NCI-H2196 treated with DMSO at 0.1 percent for 48 hours (cell line): Measurements from ENCODE around the gene POLR2C.

Experiments
- DNase-seq: peaks from one replicate; lab custom pipeline; 2025; ENCODE audit not compliant: unreplicated experiment; lab: John Stamatoyannopoulos, UW

POLR2C gene

GRCh38 chr16:57500578-57501111, 38.2 kb downstream of the POLR2C start:
- DNase-seq: no peak

DNA sequence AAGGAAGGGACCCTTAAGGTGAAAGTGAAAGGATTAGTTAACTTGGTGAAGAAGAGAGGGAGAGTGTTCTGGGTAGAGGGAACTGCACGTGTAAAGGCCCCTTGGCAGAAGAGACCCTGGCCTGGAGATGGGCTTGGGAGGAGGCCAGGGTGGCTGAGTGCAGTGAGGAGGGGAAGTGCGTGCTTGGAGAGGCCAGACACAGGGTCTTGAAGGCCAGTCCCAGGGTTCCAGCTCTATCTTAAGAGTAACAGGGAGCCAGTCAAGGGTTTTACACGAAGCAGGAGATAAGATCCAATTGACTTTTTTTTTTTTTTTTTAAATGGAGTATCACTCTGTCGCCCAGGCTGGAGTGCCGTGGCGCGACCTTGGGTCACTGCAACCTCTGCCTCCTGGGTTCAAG, 39.0 kb downstream of the POLR2C start:
- DNase-seq: no peak

DNA sequence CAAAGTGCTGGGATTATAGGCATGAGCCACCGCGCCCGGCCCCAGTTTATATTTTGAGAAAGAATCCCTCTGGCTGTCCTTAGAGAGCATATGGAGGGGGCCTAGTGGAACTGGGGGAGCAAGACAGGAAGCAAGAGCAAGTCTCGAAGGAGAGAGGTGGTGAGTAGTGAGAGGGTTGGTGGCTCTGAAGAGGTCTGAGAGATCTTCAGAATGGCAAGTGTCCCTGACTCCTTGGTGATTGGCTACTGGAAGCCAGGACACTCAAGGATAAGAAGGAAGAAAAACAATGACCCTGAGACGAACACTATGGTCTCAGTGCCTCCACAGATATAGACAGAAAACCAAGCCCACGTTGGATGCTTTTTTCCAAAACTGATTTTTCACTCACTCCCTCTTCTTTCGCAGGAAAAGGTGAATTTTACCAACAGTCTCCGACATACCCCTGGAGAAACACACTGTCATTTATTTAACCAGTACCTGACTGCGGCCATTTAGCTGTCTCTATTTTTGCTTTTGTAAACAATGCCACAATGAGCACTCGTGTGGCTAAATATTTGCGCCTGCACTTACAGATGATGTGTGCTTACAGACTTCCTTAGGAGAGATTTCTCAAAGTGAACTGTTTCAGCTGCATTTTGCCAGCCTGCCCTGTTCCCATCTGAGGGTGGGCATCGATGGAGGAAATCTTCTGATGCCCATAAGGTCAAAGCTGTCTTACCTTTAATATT, 39.7 kb downstream of the POLR2C start:
- DNase-seq: no peak

DNA sequence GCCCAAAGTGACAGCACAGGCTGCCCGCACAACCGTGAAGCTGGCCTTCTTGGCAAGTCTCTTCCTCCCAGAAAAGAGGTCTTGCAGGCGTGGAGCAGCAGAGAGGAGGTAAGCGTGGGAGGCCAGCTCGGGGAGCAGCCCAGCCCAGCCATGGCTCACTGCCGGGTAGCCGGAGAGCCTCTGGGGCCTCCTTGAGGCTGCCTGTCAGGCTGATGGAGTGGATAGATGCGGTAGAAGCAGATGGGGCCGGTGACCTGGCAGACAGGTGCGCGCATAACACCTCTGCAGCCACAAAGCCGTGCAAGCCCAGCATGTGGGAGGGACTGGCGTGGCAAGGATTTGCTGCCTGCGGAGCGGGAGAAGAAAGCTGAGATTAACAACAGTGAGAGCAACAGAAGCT, 40.9 kb downstream of the POLR2C start:
- no peak for DNase-seq

- no peak for DNase-seq
These were observed 41.5 kb downstream of the POLR2C start for GRCh38 chr16:57504001-57504400.

GRCh38 chr16:57504491-57504890, 42.0 kb downstream of the POLR2C start:
- DNase-seq: no peak

GRCh38 chr16:57505169-57505568, 42.7 kb downstream of the POLR2C start:
- DNase-seq: no peak

DNA sequence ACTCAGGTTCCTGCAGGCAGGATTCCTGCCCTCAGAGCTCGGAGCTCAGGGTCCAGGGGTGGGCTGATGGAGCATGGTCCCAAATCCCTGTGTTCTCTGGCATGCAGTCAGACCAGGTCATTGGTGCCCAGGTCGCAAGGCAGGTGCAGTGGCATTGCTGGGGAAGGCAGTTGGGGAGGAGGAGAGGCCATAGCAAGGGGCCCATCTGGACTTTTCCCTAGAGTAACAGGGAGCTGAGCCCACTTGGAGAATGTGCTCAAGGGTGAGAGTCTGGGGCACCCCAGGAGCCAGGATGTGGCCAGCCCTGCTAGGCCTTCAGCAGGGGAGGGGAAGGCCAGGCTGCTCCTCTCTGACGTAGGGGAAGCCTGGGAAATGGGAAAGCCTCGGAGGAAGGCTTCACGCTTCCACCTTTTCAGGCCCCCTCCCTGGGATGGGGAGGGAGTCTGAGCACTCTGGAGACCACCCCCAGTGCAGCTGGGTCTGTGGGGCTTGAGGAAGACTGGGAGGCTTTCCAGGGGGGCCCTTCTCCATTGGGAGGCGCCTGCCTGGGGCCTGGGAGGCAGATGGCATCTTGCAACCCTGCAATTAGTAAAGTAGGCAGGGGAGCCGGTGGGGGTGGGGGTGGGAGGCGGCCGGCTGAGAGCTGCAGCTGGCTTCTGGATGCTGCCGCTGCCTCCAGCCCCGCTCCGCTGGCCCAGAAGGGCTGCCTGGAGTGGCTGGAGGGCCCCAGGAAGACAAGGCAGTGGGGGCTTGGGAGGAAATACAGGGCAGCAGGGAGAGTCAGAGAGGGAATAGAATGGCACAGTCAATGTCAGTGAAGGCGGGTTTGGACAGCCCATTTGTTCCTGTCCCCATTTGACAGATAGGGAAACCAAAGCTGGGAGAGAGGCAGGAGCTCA, 44.9 kb downstream of the POLR2C start:
- no peak for DNase-seq

- DNase-seq: no peak
These were observed 45.6 kb downstream of the POLR2C start for GRCh38 chr16:57508035-57508425.

GRCh38 chr16:57509231-57509923, 46.9 kb downstream of the POLR2C start:
- DNase-seq: no peak

DNA sequence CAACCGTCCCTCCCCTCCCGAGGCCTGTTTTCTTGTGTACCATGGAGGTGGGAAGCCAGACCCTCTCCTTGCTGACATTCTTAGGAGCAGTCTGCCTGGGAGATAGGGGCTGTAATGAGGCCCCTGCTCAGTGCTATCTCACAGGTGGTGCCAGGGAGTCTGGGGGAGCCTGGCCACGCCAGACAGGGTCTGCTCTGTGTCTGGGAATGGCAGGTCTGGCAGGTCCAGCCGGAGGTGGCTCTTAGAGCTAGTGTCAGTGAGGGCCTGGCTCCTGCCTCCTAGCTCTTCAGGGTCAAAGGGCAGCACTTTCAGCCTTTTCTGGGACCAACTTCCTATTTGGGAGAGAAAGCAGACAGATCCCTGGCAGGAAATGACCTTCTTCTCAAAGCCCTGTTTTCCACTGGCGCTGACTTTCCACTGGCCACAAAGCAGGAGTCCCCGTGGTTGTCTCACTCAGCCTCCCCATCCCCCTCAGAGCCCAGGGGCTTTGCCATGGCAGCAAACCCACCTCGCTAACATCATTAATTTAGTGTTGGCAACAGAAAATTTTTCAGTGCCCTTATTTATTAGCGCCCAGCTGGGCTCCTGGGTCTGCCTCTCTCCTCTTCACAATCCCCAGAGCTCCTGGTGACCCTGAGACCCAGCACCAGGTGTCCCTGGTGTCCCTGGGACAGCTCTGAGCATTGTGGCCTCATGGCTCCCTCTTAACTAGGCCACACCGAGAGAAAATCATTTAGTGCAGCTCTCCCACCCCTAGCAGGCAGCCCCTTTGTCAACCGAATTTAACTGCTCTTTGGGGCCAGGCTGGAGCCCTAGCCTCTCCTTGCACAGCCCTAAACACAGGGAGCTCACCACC, 47.8 kb downstream of the POLR2C start:
- DNase-seq: no peak

- DNase-seq: no peak
These were observed 50.0 kb downstream of the POLR2C start for GRCh38 chr16:57512296-57513001.

- no peak for DNase-seq
These were observed 51.1 kb downstream of the POLR2C start for GRCh38 chr16:57513371-57514102.

DNA sequence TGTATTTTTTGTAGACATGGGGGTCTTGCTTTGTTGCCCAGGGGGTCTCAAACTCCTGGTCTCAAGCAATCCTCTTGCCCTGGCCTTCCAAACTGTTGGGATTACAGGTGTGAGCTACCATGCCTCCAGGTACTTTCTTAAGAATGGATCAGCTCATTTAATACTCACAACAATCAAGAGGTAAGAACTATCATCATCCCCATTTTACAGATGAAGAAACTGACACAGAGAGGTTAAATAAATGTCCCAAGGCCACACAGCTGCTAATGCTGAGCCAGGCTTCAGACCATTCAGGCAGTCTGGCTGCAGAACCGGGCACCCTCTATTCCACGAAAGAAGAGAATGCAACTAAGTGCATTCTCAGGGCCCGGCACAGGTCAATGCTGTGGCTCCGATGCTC, 51.9 kb downstream of the POLR2C start:
- no peak for DNase-seq

DNA sequence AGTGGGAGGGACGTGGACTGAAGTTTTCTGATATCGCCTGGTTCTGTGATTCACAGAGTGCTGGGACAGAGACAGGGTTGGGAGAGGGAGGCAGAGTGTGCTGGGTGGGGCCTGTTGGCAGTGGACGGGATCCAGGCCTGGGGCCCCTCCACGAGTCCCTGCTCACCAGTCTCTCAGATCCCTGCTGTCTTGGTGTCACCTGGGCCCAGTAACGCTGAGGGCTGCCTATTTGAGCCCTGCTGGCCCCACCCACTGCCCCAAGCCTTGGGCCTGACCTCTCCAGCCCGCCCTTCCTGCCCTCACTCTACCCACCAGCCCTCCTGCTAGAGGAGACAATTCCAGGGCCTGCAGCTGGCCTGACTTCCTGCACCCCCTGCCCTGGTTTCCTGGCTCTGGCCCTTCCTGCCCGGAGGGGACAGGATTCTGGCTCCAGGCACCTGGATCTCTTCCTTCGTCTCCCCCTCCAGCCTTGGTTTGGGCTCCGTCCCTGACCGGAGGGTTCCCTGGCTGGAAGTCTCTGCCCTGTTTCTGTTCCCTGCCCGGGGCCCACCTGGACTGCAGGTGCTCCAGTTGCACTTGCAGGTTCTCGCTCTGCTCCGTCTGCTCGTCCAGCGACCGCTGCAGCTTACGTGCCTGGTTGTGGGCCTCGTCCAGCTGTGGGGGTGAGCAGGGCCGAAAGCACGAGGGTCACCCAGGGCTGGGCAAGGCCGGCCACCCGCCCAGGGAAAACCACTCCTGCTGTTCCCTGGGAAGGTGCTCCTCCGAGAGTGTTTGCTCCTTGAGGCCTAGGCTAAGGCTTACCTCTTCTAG, 52.5 kb downstream of the POLR2C start:
- no peak for DNase-seq

DNA sequence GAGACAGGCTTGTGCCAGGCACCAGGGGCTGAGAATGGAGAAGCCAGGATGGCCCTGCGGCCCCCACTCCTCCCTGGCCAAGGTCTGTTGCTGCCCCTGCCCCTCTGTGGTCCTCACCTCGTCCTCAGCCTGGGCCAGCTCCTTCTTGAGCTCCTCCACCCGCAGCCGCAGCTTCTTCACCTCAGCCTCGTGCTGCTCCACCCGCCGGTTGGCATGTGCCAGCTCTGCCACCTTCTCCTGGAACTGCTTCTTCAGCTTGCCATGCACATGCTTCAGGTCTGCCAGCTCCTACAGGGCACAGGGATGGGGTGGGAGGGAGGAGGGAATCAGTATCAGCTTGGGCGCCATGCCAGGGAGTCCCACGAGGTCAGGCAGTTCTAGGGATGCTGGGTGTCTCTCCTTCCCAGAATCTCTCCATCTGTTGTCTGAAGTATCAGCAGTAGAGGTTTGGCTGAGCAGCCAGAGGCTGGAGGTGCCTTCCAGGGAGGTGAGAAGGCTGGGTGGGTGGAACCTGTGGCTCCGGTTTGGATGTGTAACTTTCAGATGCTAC, 53.8 kb downstream of the POLR2C start:
- DNase-seq: no peak

GRCh38 chr16:57516773-57517172, 54.3 kb downstream of the POLR2C start:
- DNase-seq: no peak
